Adrenal gland (tissue), 5 donors: ENCODE data around the gene FAM9C.

Source experiments
- POLR2A ChIP-seq, 2 donors: fragments of 450-650 bp; IDR thresholded peaks; one replicate each; pipeline ENCODE4 v1.6.1; 2017; ENCODE audit warnings: antibody characterized with exemption in 2 of 2, mild to moderate bottlenecking in 2 of 2, moderate library complexity in 1 of 2
- TF ChIP-seq, protein P1 (sequence below), 6 experiments: fragments of 450-650 bp in 4 of 6; fragments of 200-600 bp in 2 of 6; sonication (generic) in 1 of 6; IDR thresholded peaks; 1 replicate in 5 of 6; 2 replicates in 1 of 6; pipeline versions ENCODE4 v1.5.1 to v1.8.0; 2016 to 2021; ENCODE audit warnings: antibody characterized with exemption in 6 of 6, mild to moderate bottlenecking in 2 of 6, moderate library complexity in 1 of 6
- donor health status: DM: no; HTN: no; CAD: no.

DNA sequence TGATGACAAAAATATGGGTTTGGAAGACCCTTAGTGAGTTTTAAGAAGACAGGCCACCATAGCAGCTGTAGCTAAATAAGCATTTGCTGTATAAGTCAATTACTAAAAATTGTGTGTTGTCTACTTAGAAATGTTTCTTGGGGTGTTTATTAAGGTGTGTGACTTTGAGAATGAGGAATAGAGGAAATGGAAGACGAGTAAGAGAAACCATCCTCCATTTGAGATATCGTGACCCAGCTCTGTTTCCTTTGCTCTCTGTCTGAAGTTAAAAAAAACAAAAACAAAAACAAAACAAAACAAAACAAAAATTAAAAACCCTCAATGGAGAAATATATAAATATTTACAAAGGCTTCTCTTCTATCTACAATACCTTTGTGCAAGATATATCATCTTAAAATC, 41.7 kb upstream of the FAM9C start:
- TF ChIP-seq, protein P1, sequence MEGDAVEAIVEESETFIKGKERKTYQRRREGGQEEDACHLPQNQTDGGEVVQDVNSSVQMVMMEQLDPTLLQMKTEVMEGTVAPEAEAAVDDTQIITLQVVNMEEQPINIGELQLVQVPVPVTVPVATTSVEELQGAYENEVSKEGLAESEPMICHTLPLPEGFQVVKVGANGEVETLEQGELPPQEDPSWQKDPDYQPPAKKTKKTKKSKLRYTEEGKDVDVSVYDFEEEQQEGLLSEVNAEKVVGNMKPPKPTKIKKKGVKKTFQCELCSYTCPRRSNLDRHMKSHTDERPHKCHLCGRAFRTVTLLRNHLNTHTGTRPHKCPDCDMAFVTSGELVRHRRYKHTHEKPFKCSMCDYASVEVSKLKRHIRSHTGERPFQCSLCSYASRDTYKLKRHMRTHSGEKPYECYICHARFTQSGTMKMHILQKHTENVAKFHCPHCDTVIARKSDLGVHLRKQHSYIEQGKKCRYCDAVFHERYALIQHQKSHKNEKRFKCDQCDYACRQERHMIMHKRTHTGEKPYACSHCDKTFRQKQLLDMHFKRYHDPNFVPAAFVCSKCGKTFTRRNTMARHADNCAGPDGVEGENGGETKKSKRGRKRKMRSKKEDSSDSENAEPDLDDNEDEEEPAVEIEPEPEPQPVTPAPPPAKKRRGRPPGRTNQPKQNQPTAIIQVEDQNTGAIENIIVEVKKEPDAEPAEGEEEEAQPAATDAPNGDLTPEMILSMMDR (IDR thresholded peaks at IDR 0.05): no peak
- TF ChIP-seq POLR2A (IDR thresholded peaks at IDR 0.05): no peak
